Thoracic aorta (tissue), 2 donors: Measurements from ENCODE around the gene ISM2. TPM values are rescaled to one million over a fixed set of nuclear protein-coding genes. Genes with fewer than 3 reads are reported as not detected.
A peak's percentile ranks its signal among the peaks of the same experiment; 100 is the strongest.

Experiments used
- ATAC-seq: fragments of 150-250 bp; one replicate; pipeline ENCODE4 v1.8.0; 2017; ENCODE audit warnings: low read depth; ENCODE audit not compliant: insufficient number of reproducible peaks, low FRiP score
- DNase-seq: peaks from one replicate; pipeline ENCODE4 v3.0.0-alpha.2; 2020; ENCODE audit warnings: low spot score
- H3K27ac ChIP-seq, 2 donors: fragments of 200-600 bp; sonication (generic); 1 replicate in 1 of 2; 2 replicates in 1 of 2; pipeline ENCODE4 v1.5.1; 2016; ENCODE audit warnings: mild to moderate bottlenecking in 2 of 2, moderate library complexity in 2 of 2
- H3K27me3 ChIP-seq: fragments of 200-600 bp; sonication (generic); replicated peaks from 2 replicates; pipeline ENCODE4 v1.6.0; 2016; ENCODE audit warnings: mild to moderate bottlenecking; ENCODE audit not compliant: insufficient read depth
- H3K36me3 ChIP-seq: fragments of 200-600 bp; sonication (generic); one replicate; pipeline ENCODE4 v1.5.1; 2016
- H3K4me1 ChIP-seq, 2 donors: fragments of 200-600 bp; sonication (generic); 1 replicate in 1 of 2; 2 replicates in 1 of 2; pipeline versions ENCODE4 v1.5.1 to v1.6.0; 2016; ENCODE audit warnings: low read depth in 2 of 2, mild to moderate bottlenecking in 1 of 2; ENCODE audit not compliant: control insufficient read depth in 1 of 2
- H3K4me3 ChIP-seq: fragments of 200-600 bp; sonication (generic); 2 replicates; pipeline ENCODE4 v1.5.1; 2016; ENCODE audit warnings: mild to moderate bottlenecking
- H3K9me3 ChIP-seq: fragments of 200-600 bp; sonication (generic); 2 replicates; pipeline ENCODE4 v1.5.1; 2016
- CTCF ChIP-seq: fragments of 200-600 bp; sonication (generic); IDR thresholded peaks from one replicate; pipeline ENCODE4 v1.5.1; 2019; ENCODE audit warnings: antibody characterized with exemption
- total RNA-seq, 2 donors: library from RNA; depleted of rRNA; stranded (reverse); fragments of >200 nt; gene quantifications; one replicate each; pipeline versions ENCODE4 v1.1.0 to v1.2.3, GENCODE V29; 2016

Gene ISM2
- total RNA-seq, 2 donors from 2014 or later: not detected

- H3K4me1 ChIP-seq: no peaks in the 10 kb centered on the region
- no peak for TF ChIP-seq CTCF
- no peaks in the 10 kb centered on the region for H3K27me3 ChIP-seq
- H3K9me3 ChIP-seq: no peaks in the 10 kb centered on the region
- H3K4me3 ChIP-seq: no peak overlapping the region
- ATAC-seq (no peak), DNase-seq (no peak)
- H3K36me3 ChIP-seq: peaks cover 31% of the 10 kb centered on the region
- H3K27ac ChIP-seq: no peak overlapping the region
Measured at GRCh38 chr14:77507762-77508161, 9.1 kb upstream of the ISM2 start.

- H3K4me3 ChIP-seq: no peak overlapping the region
- no peak for TF ChIP-seq CTCF
- H3K27me3 ChIP-seq: no peaks in the 10 kb centered on the region
- DNase-seq: no peak
- H3K36me3 ChIP-seq: peaks cover 15% of the 10 kb centered on the region
- no peaks in the 10 kb centered on the region for H3K9me3 ChIP-seq
- H3K4me1 ChIP-seq: no peaks in the 10 kb centered on the region
- no peak for ATAC-seq
- H3K27ac ChIP-seq: no peak overlapping the region
Measured at GRCh38 chr14:77505031-77505430, 6.4 kb upstream of the ISM2 start.

- no peak for TF ChIP-seq CTCF
- Histone ChIP-seq H3K27me3 (no peaks in the 10 kb centered on the region), H3K4me3 (no peak overlapping the region), H3K4me1 (peaks cover 3 to 13% of the 10 kb centered on the region in 2 donors), H3K36me3 (no peaks in the 10 kb centered on the region), H3K9me3 (no peaks in the 10 kb centered on the region), H3K27ac (no peak overlapping the region)
- DNase-seq (no peak), ATAC-seq (no peak)
Measured at GRCh38 chr14:77503138-77503537, 4.5 kb upstream of the ISM2 start.

GRCh38 chr14:77502109-77502782 is 3.6 kb upstream of the ISM2 start:
- H3K36me3 ChIP-seq: no peaks in the 10 kb centered on the region
- TF ChIP-seq CTCF: no peak
- no peak overlapping the region for H3K27ac ChIP-seq
- H3K4me1 ChIP-seq: peaks cover 5 to 18% of the 10 kb centered on the region in 2 donors
- no peak for ATAC-seq
- no peaks in the 10 kb centered on the region for H3K27me3 ChIP-seq
- no peak for DNase-seq
- no peak overlapping the region for H3K4me3 ChIP-seq
- no peaks in the 10 kb centered on the region for H3K9me3 ChIP-seq

- no peak for TF ChIP-seq CTCF
- H3K27ac ChIP-seq: no peak overlapping the region
- no peaks in the 10 kb centered on the region for H3K9me3 ChIP-seq
- H3K27me3 ChIP-seq: no peaks in the 10 kb centered on the region
- H3K4me3 ChIP-seq: peak overlapping the region; percentile 77
- peaks cover 5 to 18% of the 10 kb centered on the region in 2 donors for H3K4me1 ChIP-seq
- no peaks in the 10 kb centered on the region for H3K36me3 ChIP-seq
- DNase-seq (no peak), ATAC-seq (no peak)
Measured at GRCh38 chr14:77498984-77499527, 440 bp upstream of the ISM2 start.
